ENCODE results near the gene DDTL.

DNA sequence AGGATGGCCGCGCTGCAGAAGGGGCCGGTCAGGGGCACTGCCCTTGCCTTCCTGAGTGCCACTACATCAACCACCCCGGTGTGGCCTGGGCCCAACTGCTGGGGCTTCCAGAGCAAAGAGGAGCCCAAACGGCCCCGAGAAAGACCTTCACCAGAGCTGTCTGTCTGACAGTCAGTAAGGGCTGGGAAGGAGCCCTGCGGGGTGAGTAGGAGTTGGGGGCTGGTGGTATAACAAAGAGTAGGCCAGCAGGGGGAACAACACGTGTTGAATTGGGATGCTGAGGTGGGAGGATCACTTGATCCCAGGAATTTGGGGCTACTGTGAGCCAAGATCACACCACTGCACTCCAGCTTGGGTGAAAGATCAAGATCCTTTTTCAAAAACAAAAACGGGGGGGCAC is 34.6 kb downstream of the DDTL start:
- TF ChIP-seq, protein P1, sequence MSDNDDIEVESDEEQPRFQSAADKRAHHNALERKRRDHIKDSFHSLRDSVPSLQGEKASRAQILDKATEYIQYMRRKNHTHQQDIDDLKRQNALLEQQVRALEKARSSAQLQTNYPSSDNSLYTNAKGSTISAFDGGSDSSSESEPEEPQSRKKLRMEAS (IDR thresholded peaks at IDR 0.05; ENCODE audit: low read depth): no peak
- TF ChIP-seq YY1 (IDR thresholded peaks at IDR 0.05; ENCODE audit: low read depth) (no peak), POLR2AphosphoS5 (IDR thresholded peaks at IDR 0.05; ENCODE audit: low read depth, low read length) (no peak), SIN3A (IDR thresholded peaks at IDR 0.05; ENCODE audit: borderline replicate concordance, low read depth, low read length) (no peak), NRF1 (IDR thresholded peaks at IDR 0.05; ENCODE audit: low read depth, low read length) (no peak)
- TF ChIP-seq, protein P2, sequence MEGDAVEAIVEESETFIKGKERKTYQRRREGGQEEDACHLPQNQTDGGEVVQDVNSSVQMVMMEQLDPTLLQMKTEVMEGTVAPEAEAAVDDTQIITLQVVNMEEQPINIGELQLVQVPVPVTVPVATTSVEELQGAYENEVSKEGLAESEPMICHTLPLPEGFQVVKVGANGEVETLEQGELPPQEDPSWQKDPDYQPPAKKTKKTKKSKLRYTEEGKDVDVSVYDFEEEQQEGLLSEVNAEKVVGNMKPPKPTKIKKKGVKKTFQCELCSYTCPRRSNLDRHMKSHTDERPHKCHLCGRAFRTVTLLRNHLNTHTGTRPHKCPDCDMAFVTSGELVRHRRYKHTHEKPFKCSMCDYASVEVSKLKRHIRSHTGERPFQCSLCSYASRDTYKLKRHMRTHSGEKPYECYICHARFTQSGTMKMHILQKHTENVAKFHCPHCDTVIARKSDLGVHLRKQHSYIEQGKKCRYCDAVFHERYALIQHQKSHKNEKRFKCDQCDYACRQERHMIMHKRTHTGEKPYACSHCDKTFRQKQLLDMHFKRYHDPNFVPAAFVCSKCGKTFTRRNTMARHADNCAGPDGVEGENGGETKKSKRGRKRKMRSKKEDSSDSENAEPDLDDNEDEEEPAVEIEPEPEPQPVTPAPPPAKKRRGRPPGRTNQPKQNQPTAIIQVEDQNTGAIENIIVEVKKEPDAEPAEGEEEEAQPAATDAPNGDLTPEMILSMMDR (IDR thresholded peaks at IDR 0.05): no peak
- TF ChIP-seq, protein P3, sequence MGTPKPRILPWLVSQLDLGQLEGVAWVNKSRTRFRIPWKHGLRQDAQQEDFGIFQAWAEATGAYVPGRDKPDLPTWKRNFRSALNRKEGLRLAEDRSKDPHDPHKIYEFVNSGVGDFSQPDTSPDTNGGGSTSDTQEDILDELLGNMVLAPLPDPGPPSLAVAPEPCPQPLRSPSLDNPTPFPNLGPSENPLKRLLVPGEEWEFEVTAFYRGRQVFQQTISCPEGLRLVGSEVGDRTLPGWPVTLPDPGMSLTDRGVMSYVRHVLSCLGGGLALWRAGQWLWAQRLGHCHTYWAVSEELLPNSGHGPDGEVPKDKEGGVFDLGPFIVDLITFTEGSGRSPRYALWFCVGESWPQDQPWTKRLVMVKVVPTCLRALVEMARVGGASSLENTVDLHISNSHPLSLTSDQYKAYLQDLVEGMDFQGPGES (IDR thresholded peaks at IDR 0.05; ENCODE audit: low read depth, low read length): no peak

Data from SK-N-SH (cell line).